GM10248 (cell line): ENCODE results near the gene OXCT1.
"Not testable (repeated sequence)": the region's sequence is repeated elsewhere in the genome, so short reads cannot be mapped to it uniquely, and the experiment has no call there.

Experiments used
- CTCF ChIA-PET: fragments of 300-600 bp; sonication (Branson Sonifier 250); formaldehyde crosslinking; extraction: SDS; loops from one replicate; lab custom pipeline; 2021; ENCODE audit warnings: antibody characterized with exemption; lab: Yijun Ruan, JAX
- POLR2A ChIA-PET: fragments of 350-650 bp; sonication (Branson Sonifier 250); formaldehyde crosslinking; extraction: SDS; loops from one replicate; lab custom pipeline; 2020; ENCODE audit warnings: antibody characterized with exemption; lab: Yijun Ruan, JAX
- DNase-seq: peaks from one replicate; pipeline ENCODE4 v3.0.0; 2012; ENCODE audit errors: extremely low spot score
- TF ChIP-seq, protein P1 (sequence below): IDR thresholded peaks from 2 replicates; pipeline ENCODE4 v1.5.1; 2012; ENCODE audit warnings: mild to moderate bottlenecking, low read depth; ENCODE audit errors: extremely low read depth, missing control alignments, control extremely low read depth

The OXCT1 gene

DNA sequence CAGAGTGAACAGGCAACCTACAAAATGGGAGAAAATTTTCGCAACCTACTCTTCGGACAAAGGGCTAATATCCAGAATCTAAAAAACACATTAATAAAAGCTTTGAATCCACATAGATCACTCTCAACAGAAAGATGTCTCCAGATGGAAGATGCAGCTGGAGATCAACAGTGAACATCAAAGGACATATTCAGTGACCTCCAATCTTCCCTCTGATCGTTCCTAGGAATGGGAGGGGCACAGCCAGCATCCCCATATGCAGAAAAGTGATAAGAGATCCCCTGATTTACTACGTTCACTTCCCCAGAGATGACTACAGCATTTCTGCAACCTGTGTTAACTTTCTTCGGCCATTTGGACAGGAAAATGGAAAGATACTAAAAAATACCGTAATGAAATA is 21.2 kb downstream of the OXCT1 start:
- POLR2A ChIA-PET = no interaction called here
- TF ChIP-seq, protein P1, sequence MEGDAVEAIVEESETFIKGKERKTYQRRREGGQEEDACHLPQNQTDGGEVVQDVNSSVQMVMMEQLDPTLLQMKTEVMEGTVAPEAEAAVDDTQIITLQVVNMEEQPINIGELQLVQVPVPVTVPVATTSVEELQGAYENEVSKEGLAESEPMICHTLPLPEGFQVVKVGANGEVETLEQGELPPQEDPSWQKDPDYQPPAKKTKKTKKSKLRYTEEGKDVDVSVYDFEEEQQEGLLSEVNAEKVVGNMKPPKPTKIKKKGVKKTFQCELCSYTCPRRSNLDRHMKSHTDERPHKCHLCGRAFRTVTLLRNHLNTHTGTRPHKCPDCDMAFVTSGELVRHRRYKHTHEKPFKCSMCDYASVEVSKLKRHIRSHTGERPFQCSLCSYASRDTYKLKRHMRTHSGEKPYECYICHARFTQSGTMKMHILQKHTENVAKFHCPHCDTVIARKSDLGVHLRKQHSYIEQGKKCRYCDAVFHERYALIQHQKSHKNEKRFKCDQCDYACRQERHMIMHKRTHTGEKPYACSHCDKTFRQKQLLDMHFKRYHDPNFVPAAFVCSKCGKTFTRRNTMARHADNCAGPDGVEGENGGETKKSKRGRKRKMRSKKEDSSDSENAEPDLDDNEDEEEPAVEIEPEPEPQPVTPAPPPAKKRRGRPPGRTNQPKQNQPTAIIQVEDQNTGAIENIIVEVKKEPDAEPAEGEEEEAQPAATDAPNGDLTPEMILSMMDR = no peak

DNA sequence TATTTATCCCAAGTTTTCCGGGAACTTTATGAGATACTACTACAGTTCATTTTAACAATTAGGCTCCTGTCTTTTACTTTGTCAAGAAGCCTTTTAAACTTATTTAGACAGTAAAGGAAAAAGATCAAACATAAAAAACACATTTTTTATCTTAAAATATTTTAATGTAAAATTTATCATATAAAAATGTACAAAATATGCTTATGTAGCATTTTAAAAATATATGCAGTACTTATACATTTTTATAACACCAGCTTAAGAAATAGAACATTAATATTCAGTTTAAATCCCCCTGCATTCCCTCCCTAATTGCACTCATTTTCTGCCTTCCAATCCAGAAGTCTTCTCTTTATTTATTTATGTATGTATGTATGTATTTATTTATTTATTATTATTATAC is 24.5 kb downstream of the OXCT1 start:
- POLR2A ChIA-PET, DNase-seq: not testable (repeated sequence)
- CTCF ChIA-PET = interaction anchor here (0.9 to 3.3 kb wide), 5 partner anchors 8 to 150 kb away, joined by 3 to 36 read pairs (median 6); no protein-coding TSS in a partner anchor

More for the DNA sequence above, 21.2 kb downstream of the OXCT1 start:
- no peak for DNase-seq
- CTCF ChIA-PET = interaction anchor here (1.0 to 2.8 kb wide), 3 partner anchors 11 to 209 kb away, joined by 3 to 11 read pairs (median 5); no protein-coding TSS in a partner anchor

DNA sequence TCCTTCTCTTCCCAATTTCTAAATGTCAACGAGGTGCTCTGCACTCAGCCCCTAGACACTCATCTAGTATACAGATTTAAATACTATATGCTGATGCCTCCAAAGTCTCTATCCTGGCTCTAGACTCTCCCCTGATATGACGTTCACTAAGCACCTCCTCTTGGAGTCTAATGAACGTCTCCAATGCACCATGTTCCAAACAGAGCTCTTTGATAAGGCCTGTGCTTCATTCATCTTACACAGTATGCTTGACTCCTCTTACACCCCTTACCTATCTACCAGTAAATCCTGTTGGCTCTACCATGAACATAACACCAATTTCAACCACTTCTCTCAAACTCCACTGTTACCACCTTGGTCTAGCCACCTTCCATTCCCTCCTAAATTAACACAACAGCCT is 25.7 kb downstream of the OXCT1 start:
- ChIA-PET POLR2A (no interaction called here), CTCF (interaction anchor here (1.0 to 4.4 kb wide), 23 partner anchors 9 to 575 kb away, joined by 3 to 36 read pairs (median 7); no protein-coding TSS in a partner anchor)
- TF ChIP-seq, protein P1 = no peak
- DNase-seq = no peak

DNA sequence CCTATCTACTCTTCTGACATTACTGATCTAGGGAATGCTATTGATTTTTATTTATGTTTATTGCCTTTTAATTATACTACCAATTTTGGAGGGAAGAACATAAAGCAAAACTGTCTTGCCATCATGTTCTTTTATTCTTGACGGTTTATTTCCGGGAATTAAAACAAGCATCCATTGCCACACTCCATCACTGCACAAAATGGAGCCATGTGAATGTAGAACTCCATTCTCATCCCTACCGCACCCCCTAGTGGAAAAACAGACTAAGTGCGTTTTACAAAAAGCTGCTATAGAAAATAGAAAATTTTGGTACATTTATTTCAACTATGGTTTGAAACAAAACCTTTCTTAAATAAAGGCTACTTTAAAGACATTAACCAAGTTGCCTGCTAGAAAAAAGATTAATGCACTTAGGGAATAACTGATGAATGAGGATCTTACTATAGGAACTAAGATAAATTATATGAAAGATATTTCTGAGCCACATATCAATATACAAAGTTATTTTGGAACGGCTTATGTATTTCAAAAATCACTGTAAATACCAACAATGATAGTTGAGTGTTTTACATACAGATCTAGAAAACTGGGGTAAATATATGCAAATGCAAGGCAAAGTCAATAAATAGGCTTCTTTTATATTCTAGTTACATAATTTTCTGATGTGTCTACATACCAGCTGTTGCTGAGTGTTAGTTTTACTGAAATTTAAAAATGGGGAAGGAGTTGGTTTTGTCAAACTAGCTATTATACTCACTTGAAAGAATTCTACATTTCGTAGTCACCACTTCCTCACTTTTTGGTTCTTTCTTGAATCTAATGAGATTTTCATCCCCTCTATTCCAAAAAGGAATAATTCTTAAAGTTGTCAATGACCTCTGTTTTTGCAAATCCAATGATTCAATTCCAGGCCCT is 26.5 kb downstream of the OXCT1 start:
- ChIA-PET POLR2A (no interaction called here), CTCF (interaction anchor here (0.6 to 4.4 kb wide), 42 partner anchors 10 to 924 kb away, joined by 3 to 36 read pairs (median 6); partner anchors contain the start of gene RIMOC1)
- TF ChIP-seq, protein P1 = peak; percentile 71
- no peak for DNase-seq

DNA sequence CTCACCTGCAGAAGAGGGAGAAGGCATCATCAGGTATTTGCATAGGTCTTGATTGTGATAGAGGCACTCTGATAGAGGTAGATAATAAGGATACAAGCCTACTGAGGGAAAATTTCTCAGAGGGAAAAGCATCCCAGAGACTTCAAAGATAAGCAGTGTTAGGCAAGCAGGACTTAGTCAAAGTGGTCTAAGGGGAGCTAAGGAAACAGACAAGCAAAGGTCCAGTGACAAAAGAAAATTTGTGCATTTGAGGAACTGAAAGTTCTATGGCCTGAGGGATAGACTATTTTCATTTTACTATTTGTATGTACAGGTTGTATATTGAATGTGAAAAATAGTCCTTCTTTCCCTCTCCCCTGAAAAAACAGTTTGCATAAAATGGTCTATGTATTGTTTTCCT is 27.4 kb downstream of the OXCT1 start:
- ChIA-PET CTCF (interaction anchor here (0.6 to 4.4 kb wide), 33 partner anchors 9 to 925 kb away, joined by 3 to 36 read pairs (median 6); partner anchors contain the start of gene RIMOC1), POLR2A (no interaction called here)
- TF ChIP-seq, protein P1 = no peak
- no peak for DNase-seq

DNA sequence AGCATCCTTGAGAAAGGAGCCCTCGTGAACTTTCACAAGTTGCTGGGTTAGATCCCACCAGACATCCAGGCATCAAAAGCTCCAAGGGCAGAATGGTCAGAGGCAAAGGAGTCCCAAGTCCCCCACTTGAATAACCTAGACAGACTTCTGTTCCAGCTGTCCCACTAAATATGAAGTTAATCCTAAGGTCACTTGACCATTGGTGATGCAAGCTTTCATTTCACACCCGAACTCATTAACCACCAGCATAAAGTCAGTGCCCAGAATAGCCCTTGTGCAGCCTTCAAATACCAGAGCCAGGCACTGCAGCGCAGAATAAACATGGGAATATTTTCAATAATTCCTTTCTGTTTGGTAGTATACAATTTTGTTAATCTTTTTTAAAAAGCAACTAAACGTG is 28.9 kb downstream of the OXCT1 start:
- POLR2A ChIA-PET = no interaction called here
- TF ChIP-seq, protein P1 = no peak
- DNase-seq = no peak
- CTCF ChIA-PET = interaction anchor here (0.9 to 4.4 kb wide), 10 partner anchors 11 to 937 kb away, joined by 3 to 21 read pairs (median 4); no protein-coding TSS in a partner anchor
